HG02642 (cell line): ENCODE measurements around the gene ASB8.

Source experiments
- ATAC-seq: cut with Tn5 transposase; IDR thresholded peaks from one replicate; pipeline ENCODE4 v1.9.1; 2021; ENCODE audit warnings: mild to moderate bottlenecking; ENCODE audit not compliant: unreplicated experiment, poor library complexity

ASB8 gene

GRCh38 chr12:48157018-48157888, at the start of gene ASB8:
ASB8 (minus strand) TSS chr12:48157515; CDS start chr12:48153496, 4,019 bp downstream.
- peak; percentile 93 for ATAC-seq

DNA sequence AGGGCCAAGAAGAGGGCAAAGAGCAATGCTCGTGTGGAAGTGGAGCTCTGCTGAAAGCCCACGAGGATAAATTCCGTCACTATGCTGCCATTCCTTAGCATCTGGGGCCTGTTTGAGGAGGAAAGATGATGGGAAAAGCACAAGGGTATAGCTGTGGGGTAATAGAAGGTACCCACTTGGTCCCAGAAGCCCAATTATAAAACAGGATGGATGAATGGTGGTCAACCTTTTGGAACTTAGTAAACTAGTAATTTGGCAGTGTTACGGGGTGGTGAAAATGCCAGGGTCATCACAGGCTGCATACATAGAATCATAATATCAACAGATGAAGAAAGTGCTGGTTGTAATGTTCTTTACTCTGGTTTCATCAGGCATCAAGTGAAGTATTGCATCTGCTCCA, 45.9 kb upstream of the ASB8 start, which contains the start of gene OR10AD1:
OR10AD1 (minus strand) TSS at position 101 of the 400 bp plus-strand sequence; CDS start at position 101, 0 bp downstream.
- ATAC-seq = no peak

GRCh38 chr12:48202766-48203165, 45.5 kb upstream of the ASB8 start:
- no peak for ATAC-seq

DNA sequence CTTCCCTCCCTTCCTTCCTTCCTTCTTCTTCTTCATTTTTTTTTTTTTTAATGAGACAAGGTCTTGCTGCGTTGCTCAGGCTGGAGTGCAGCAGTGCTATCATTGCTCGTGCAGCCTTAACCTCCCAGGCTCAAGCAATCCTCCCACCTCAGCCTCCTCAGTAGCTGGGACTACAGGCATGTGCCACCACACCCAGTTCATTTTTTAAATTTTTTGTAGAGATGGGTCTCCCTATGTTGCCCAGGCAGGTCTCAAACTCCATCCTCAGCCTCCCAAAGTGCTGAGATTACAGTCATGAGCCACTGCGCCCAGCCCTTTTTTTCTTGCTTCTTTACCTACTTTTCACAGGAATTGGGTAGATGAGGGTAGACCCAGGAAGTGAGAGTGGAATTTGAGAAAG, 44.2 kb upstream of the ASB8 start:
- no peak for ATAC-seq

DNA sequence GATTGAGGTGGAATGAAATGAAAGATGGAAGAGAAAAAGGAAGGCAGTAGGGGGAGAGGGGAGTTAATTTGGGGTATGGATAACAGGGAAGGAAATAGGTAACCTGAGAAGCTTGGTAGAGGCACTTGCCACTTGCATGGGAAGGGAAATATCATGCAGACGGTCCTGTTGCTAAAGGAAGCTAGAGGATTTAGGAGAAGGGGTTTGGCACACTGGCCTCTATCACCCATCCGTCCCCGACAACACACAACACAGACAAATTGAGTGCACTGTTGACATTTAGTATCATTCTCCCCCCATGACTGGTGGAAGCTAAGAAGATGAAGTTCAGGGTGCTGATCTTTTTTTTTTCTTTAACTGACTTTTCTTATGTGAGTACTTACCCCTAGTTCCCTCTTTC, 43.8 kb upstream of the ASB8 start:
- ATAC-seq = no peak

GRCh38 chr12:48199774-48200221, 42.5 kb upstream of the ASB8 start:
- ATAC-seq = no peak

- no peak for ATAC-seq
These were observed 41.7 kb upstream of the ASB8 start for GRCh38 chr12:48198985-48199384.

DNA sequence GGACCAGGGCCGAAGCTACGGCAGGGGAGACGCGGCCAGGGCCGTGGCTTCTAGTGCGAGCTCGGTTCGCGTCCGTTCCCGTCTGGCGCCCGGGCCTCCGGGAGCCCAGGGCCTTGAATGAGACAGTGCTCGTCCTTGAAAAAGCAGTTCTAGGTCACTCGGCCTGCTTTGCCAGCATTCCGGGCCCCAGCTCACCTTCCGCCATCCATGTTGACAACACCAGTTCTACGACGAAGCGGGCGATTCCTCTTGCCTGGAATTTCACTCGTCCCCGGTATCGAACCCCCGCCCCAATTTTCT, 41.3 kb upstream of the ASB8 start:
- peak; percentile 17 for ATAC-seq

DNA sequence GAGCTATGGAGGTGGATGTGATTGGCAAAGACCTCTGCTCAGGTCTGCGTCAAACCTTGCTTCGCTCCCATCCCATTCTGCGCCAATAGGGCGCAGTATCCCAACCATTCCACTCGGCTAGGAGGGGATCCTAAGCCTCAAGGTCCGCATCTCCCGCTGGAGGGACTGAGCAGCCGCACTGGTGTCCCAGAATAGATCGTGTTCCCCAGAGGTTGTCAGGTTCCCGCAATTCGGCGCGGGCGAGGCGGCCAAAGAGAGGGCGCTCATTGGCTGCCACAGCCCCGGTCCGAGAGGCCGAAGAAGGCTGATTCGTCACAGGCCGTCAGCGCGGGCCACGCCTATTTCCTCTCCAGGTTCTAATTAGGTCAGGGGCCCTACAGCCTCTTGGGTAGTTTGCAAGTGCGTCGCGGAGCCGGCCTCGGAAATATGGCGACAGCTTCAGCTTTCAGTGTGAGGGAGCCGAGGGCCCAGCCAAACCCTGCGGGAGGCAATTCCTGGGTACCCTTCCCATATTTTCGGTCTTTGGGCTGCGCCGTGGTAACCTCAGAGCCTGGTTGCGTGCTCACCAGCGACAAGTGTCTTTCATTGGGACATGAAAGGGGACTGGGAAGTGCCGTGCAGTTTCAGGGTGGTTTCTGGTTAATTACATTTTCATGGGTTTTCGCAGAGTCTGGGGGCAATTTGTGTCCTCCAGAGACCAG, 40.8 kb upstream of the ASB8 start:
- peak; percentile 100 for ATAC-seq

- ATAC-seq = peak; percentile 10
These were observed 40.2 kb upstream of the ASB8 start for GRCh38 chr12:48197549-48197970.

GRCh38 chr12:48194799-48195201, 37.5 kb upstream of the ASB8 start:
- no peak for ATAC-seq

- ATAC-seq = no peak
These were observed 36.3 kb upstream of the ASB8 start for GRCh38 chr12:48193623-48194022.

DNA sequence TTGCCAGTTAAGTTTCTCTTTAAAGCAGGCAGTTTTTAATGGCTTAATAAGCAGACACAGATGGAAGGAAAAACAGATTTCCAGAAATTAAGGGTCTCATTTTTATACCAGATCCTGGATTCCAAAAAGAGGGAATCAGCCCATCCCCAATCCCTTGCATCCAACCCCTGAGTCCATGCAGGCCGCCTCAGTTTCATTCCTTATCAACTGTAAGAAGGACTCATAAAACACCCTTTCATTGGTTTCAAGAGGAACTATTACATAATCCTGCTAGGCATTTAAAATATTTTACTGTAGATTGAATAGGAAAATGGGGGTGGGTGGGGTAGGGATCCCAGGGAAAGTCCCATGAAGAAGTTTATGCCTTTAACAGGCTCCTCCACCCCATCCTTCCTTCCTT, 35.5 kb upstream of the ASB8 start:
- ATAC-seq = no peak

DNA sequence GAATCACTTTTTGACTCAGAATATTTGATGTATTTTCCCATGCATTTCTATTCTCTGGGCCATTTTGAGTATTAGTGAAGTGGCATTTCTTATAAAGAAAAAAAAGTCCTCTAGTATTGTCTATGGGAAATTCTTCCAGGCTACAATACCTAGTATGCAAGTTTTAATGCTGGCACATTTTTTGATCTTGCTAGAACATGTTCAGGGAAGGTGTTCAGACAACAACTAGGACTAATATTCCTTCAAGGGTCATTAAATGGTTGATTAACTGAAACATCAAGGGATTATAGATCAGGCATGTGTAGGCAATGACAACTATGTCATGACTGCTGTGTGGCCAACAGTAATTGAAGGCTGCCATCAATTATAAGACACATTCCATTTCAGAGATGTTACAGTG, 33.8 kb upstream of the ASB8 start:
- ATAC-seq = no peak

DNA sequence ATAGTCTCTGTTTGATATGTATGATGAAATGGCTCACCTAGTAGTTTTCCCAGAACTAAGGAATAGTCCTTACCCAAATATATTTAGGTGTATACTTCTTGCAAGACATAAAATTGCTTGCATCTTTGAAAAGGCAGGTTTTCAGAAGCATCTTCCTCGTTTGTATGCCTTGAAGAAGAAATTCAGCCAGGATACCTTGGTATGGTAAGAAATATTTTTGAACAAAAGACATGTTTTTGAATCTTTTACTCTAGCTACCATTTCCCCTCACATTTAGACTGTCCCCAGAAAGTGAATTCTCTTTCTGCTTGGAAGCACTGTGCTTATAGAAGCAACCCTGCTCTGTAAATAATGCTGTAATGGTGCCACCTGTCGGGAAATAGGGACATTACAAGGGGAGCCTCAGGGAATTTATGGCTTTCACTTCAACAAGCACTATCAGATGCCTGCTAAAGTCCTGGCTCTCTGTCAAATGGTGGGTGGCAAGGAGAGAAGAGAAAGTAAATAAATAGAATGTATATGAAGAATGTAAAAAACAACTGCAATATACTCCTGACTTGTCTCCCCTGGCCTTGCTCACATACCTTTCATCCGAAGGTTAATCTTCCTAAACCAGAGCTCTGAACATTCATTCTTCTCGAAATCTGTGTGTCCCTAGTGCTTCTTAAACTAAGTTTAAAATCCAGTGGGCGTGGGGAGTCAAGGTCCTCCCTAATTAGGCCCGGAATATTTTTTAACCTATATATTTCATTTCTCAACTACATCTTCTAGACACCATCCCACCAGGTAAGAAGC, 32.2 kb upstream of the ASB8 start:
- no peak for ATAC-seq

GRCh38 chr12:48187916-48188695, 30.8 kb upstream of the ASB8 start:
- no peak for ATAC-seq

DNA sequence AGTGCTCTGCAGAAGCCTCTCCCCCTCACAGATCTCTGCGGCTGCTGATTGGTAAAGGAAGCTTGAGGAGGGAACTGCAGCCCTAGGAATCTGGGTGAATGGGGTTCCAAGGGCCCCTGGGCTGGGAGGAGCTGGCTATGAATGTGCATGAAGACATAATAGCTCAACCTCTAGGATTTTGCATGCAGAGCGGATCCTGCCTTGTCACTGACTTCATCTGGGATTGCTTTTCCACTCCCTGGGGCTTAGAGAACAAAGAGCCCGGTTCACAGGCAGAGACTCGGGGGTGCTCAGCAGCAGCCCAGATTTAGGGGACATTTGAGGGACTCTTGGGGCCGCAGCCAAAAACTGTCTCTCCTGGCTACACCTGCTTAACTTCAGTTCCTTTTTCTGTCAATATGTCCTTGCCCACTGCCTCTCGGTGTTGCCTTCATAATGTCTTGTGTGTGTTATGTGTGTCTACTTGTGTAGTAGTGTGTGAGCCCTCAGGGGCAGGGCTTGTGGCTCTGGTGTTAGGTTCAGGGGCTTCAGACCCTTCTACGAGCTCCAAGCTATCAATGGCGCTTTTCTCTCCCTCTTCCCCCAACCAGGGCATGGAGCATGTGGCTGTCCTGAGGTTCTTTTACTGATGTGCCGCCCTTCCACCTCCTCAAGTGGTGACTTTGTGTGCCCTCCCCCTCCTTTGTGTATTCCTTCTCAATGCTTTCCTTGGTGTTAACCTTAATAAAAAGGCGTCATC, 28.0 kb upstream of the ASB8 start:
- ATAC-seq = no peak

DNA sequence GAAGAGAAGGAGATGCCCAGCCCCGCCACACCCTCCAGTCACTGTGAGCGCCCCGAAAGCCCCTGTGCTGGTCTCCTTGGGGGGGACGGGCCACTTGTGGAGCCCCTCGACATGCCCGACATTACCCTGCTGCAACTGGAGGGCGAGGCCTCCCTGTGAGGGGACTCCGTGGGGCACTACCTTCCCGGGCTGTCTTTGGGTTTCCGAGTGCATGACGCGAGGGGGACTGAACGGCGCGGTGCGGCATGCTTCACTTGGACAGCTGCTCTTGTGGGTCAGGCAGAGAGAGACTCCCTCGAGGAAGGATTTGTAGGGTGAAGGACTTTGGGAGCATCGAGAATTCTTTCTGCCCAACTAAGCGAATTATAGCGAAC, 27.2 kb upstream of the ASB8 start:
- ATAC-seq = no peak

DNA sequence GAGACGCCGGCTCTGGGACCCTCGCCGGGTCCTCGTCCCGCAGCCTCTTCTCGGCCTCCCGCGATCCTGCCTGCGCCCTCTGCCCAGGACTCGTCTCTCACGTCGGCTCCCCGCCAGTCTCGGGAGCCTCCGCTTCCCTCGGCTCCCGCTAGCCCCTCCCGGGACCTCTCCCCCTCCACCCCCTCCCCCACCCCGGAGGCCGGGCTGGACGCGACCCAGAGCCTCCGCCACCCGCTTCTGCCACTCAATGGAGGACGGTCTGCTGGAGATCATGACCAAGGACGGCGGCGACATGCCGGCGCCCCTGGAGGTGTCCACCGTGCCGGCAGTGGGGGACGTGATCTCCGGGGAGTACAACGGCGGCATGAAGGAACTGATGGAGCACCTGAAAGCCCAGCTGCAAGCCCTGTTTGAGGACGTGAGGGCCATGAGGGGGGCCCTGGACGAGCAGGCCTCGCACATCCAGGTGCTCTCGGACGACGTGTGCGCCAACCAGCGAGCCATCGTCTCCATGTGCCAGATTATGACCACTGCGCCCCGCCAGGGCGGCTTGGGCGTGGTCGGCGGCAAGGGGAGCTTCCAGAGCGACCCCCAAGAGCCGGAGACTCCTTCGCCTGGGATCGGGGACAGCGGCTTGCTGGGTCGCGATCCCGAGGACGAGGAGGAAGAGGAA, 26.7 kb upstream of the ASB8 start:
- ATAC-seq = peak; percentile 2
